Stimulated activated CD4-positive, alpha-beta T cell treated with anti-CD3 and anti-CD28 coated beads, Interleukin-4, amount 100 ng/mL, for 48 hours (primary cell): Measurements from ENCODE around the gene STK25.
"Not testable (repeated sequence)": the region's sequence is repeated elsewhere in the genome, so short reads cannot be mapped to it uniquely, and the experiment has no call there.

Experiments
- DNase-seq, 2 donors: peaks; one replicate each; pipeline ENCODE4 v3.0.0-alpha.2; 2020; ENCODE audit warnings: low read depth in 2 of 2

The STK25 gene

GRCh38 chr2:241463276-241464135 is 44.9 kb downstream of the STK25 start:
- DNase-seq = no peak

- DNase-seq = no peak
These were observed 46.4 kb downstream of the STK25 start for GRCh38 chr2:241461693-241462677.

- no peak for DNase-seq
These were observed 47.8 kb downstream of the STK25 start for GRCh38 chr2:241460631-241461030.

GRCh38 chr2:241459520-241459919 is 48.9 kb downstream of the STK25 start:
- no peak for DNase-seq

- DNase-seq = no peak
These were observed 49.7 kb downstream of the STK25 start for GRCh38 chr2:241458687-241459086.

- DNase-seq = no peak
These were observed 51.8 kb downstream of the STK25 start for GRCh38 chr2:241456546-241456945.

- DNase-seq = no peak
These were observed 53.4 kb downstream of the STK25 start for GRCh38 chr2:241454837-241455485.

- not testable (repeated sequence) for DNase-seq
These were observed 54.5 kb downstream of the STK25 start for GRCh38 chr2:241453919-241454318.

GRCh38 chr2:241451840-241452506 is 56.4 kb downstream of the STK25 start:
- DNase-seq = no peak

- DNase-seq = not testable (repeated sequence)
These were observed 58.3 kb downstream of the STK25 start for GRCh38 chr2:241450092-241450491.

GRCh38 chr2:241445426-241445825 is 63.0 kb downstream of the STK25 start:
- no peak for DNase-seq

- DNase-seq = peak; percentile 90 to 96
These were observed 64.7 kb downstream of the STK25 start for GRCh38 chr2:241443486-241444223.
